ENCODE data around the gene NR1H2.
"Not testable (repeated sequence)": the region's sequence is repeated elsewhere in the genome, so short reads cannot be mapped to it uniquely, and the experiment has no call there.

NR1H2 gene

DNA sequence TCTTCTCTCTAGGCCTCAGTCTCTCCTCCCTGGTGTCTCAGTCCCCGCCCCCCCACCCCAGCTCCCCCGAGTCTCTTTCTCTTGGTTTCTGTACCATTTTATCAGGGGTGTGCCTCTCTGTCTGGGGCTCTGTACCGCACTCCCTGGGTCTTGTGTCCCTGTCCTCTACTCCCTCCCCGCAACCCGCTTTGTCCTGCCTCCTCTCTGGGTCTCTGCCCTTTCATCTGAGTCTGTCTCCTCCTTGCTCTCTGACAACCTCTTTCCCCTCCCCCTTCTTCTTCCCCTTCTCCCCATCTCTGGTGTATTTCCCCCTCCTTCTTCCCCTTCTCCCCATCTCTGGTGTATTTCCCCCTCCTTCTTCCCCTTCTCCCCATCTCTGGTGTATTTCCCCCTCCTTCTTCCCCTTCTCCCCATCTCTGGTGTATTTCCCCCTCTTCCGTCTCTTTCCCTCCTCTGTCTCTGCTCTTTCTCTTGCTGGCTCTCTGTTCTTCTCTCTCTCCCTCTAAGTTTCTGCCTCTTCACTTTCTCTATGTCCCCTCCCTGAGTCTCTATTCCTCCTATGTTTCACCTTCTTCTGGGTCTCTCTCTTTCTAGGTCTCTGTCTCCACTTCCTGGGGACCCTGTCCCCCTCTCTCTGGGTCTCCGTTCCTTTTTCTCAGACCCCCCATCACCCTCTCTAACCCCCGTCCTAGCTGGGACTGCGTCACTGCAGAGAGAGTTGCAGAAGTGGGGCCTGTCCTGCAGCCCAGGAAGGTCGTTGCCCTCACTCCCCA lies 44.9 kb upstream of the NR1H2 start:
- 30 to 32% methylated on average over 10 of the region's 10 CpGs for WGBS, 2 experiments
- H3K9me3 ChIP-seq (ENCODE audit: control insufficient read depth, low read length): no peaks in the 10 kb centered on the region
- H3K4me3 ChIP-seq (ENCODE audit: insufficient read depth, low read depth, low read length): peak overlapping the region; percentile 63
- no peak overlapping the region for H3K27ac ChIP-seq (ENCODE audit: insufficient read depth, low read depth, low read length, poor library complexity, severe bottlenecking)
- H3K4me1 ChIP-seq (ENCODE audit: control insufficient read depth, insufficient read depth, low read length): no peaks in the 10 kb centered on the region
- no peaks in the 10 kb centered on the region for H3K36me3 ChIP-seq (ENCODE audit: control insufficient read depth, insufficient read depth, low read length)
- H3K27me3 ChIP-seq (ENCODE audit: control insufficient read depth, insufficient read depth, low read length, poor library complexity, severe bottlenecking): peaks cover 33% of the 10 kb centered on the region

GRCh38 chr19:50331994-50332243 lies 44.3 kb upstream of the NR1H2 start:
- peak overlapping the region; percentile 63 for H3K4me3 ChIP-seq (ENCODE audit: insufficient read depth, low read depth, low read length)
- WGBS, 2 experiments: 43 to 57% methylated on average over 1 to 2 of the region's 2 CpGs
- H3K4me1 ChIP-seq (ENCODE audit: control insufficient read depth, insufficient read depth, low read length): no peaks in the 10 kb centered on the region
- H3K36me3 ChIP-seq (ENCODE audit: control insufficient read depth, insufficient read depth, low read length): no peaks in the 10 kb centered on the region
- H3K9me3 ChIP-seq (ENCODE audit: control insufficient read depth, low read length): no peaks in the 10 kb centered on the region
- H3K27ac ChIP-seq (ENCODE audit: insufficient read depth, low read depth, low read length, poor library complexity, severe bottlenecking): peak overlapping the region; percentile 93
- peaks cover 28% of the 10 kb centered on the region for H3K27me3 ChIP-seq (ENCODE audit: control insufficient read depth, insufficient read depth, low read length, poor library complexity, severe bottlenecking)

GRCh38 chr19:50332244-50333038 lies 43.8 kb upstream of the NR1H2 start:
- H3K9me3 ChIP-seq (ENCODE audit: control insufficient read depth, low read length): no peaks in the 10 kb centered on the region

DNA sequence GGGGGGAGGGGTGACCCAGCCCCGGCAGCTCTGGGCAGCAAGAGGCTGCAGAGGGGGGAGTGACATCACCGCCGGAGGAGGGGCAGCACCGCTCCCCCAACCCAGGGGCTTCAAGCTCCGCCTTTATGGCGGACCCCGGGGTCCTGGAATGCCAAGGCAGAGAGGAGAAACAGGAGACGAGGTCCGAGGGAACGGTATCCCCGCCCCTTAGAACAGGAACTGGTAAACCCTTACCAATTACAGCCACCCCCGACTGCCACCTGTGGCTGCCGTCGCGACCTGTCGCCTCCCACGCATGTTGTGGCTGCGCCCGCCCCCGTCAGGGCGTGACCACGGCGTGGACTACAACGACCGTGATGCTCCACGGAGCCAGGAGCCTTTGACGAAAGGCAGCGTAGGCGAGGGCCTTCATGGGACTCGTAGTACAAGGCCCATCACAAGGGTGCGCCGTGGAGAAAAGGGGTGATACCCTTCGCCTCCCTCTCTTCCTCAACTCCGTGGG lies 43.0 kb upstream of the NR1H2 start:
- Histone ChIP-seq H3K36me3 (ENCODE audit: control insufficient read depth, insufficient read depth, low read length) (no peaks in the 10 kb centered on the region), H3K27ac (ENCODE audit: insufficient read depth, low read depth, low read length, poor library complexity, severe bottlenecking) (peak overlapping the region; percentile 93), H3K9me3 (ENCODE audit: control insufficient read depth, low read length) (no peaks in the 10 kb centered on the region), H3K4me1 (ENCODE audit: control insufficient read depth, insufficient read depth, low read length) (no peaks in the 10 kb centered on the region), H3K27me3 (ENCODE audit: control insufficient read depth, insufficient read depth, low read length, poor library complexity, severe bottlenecking) (peaks cover 15% of the 10 kb centered on the region), H3K4me3 (ENCODE audit: insufficient read depth, low read depth, low read length) (peak overlapping the region; percentile 63)
- 37 to 38% methylated on average over 34 of the region's 34 CpGs for WGBS, 2 experiments

More at GRCh38 chr19:50332244-50333038, 43.8 kb upstream of the NR1H2 start:
- Histone ChIP-seq H3K36me3 (ENCODE audit: control insufficient read depth, insufficient read depth, low read length) (no peaks in the 10 kb centered on the region), H3K27me3 (ENCODE audit: control insufficient read depth, insufficient read depth, low read length, poor library complexity, severe bottlenecking) (peaks cover 23% of the 10 kb centered on the region), H3K27ac (ENCODE audit: insufficient read depth, low read depth, low read length, poor library complexity, severe bottlenecking) (peak overlapping the region; percentile 93), H3K4me3 (ENCODE audit: insufficient read depth, low read depth, low read length) (peak overlapping the region; percentile 63), H3K4me1 (ENCODE audit: control insufficient read depth, insufficient read depth, low read length) (no peaks in the 10 kb centered on the region)
- 34 to 40% methylated on average over 19 to 20 of the region's 20 CpGs for WGBS, 2 experiments

GRCh38 chr19:50333737-50334617 lies 42.3 kb upstream of the NR1H2 start:
- no peaks in the 10 kb centered on the region for H3K36me3 ChIP-seq (ENCODE audit: control insufficient read depth, insufficient read depth, low read length)
- no peaks in the 10 kb centered on the region for H3K4me1 ChIP-seq (ENCODE audit: control insufficient read depth, insufficient read depth, low read length)
- peaks cover 11% of the 10 kb centered on the region for H3K27me3 ChIP-seq (ENCODE audit: control insufficient read depth, insufficient read depth, low read length, poor library complexity, severe bottlenecking)
- H3K4me3 ChIP-seq (ENCODE audit: insufficient read depth, low read depth, low read length): peak overlapping the region; percentile 63
- H3K9me3 ChIP-seq (ENCODE audit: control insufficient read depth, low read length): no peaks in the 10 kb centered on the region
- 45 to 48% methylated on average over 54 of the region's 54 CpGs for WGBS, 2 experiments
- peak overlapping the region; percentile 93 for H3K27ac ChIP-seq (ENCODE audit: insufficient read depth, low read depth, low read length, poor library complexity, severe bottlenecking)

- Histone ChIP-seq H3K4me1 (ENCODE audit: control insufficient read depth, insufficient read depth, low read length) (no peaks in the 10 kb centered on the region), H3K9me3 (ENCODE audit: control insufficient read depth, low read length) (no peaks in the 10 kb centered on the region), H3K27ac (ENCODE audit: insufficient read depth, low read depth, low read length, poor library complexity, severe bottlenecking) (no peak overlapping the region), H3K36me3 (ENCODE audit: control insufficient read depth, insufficient read depth, low read length) (no peaks in the 10 kb centered on the region), H3K27me3 (ENCODE audit: control insufficient read depth, insufficient read depth, low read length, poor library complexity, severe bottlenecking) (peaks cover 8% of the 10 kb centered on the region), H3K4me3 (ENCODE audit: insufficient read depth, low read depth, low read length) (no peak overlapping the region)
- WGBS, 2 experiments: 88 to 90% methylated on average over 12 of the region's 12 CpGs
These were observed 41.4 kb upstream of the NR1H2 start for GRCh38 chr19:50334741-50335421.

- H3K4me1 ChIP-seq (ENCODE audit: control insufficient read depth, insufficient read depth, low read length); H3K36me3 ChIP-seq (ENCODE audit: control insufficient read depth, insufficient read depth, low read length); H3K27me3 ChIP-seq (ENCODE audit: control insufficient read depth, insufficient read depth, low read length, poor library complexity, severe bottlenecking); H3K4me3 ChIP-seq (ENCODE audit: insufficient read depth, low read depth, low read length); H3K9me3 ChIP-seq (ENCODE audit: control insufficient read depth, low read length); H3K27ac ChIP-seq (ENCODE audit: insufficient read depth, low read depth, low read length, poor library complexity, severe bottlenecking): not testable (repeated sequence)
- WGBS, 2 experiments: 77 to 81% methylated on average over 5 of the region's 6 CpGs
These were observed 39.2 kb upstream of the NR1H2 start for GRCh38 chr19:50337031-50337430.

DNA sequence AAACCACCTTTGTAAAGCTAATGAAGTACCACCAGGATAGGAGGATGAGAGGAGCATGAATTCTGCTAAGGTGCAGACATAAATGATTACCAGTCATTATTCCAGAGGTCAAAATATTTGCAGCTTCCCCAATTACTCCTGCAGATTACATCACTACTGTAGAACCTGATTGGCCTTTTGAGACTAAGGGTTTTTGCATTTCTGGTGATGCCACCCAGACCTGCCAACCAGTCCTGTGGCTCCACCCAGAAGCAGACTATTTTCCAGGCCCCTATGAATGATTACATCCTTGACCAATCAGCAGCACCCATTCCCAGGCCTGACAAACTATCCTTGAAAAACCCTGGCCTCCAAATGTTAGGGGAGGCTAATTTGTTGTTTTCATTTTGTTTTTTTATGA lies 35.9 kb upstream of the NR1H2 start:
- Histone ChIP-seq H3K4me3 (ENCODE audit: insufficient read depth, low read depth, low read length) (no peak overlapping the region), H3K27me3 (ENCODE audit: control insufficient read depth, insufficient read depth, low read length, poor library complexity, severe bottlenecking) (no peaks in the 10 kb centered on the region), H3K27ac (ENCODE audit: insufficient read depth, low read depth, low read length, poor library complexity, severe bottlenecking) (no peak overlapping the region), H3K36me3 (ENCODE audit: control insufficient read depth, insufficient read depth, low read length) (no peaks in the 10 kb centered on the region), H3K9me3 (ENCODE audit: control insufficient read depth, low read length) (no peaks in the 10 kb centered on the region), H3K4me1 (ENCODE audit: control insufficient read depth, insufficient read depth, low read length) (no peaks in the 10 kb centered on the region)

DNA sequence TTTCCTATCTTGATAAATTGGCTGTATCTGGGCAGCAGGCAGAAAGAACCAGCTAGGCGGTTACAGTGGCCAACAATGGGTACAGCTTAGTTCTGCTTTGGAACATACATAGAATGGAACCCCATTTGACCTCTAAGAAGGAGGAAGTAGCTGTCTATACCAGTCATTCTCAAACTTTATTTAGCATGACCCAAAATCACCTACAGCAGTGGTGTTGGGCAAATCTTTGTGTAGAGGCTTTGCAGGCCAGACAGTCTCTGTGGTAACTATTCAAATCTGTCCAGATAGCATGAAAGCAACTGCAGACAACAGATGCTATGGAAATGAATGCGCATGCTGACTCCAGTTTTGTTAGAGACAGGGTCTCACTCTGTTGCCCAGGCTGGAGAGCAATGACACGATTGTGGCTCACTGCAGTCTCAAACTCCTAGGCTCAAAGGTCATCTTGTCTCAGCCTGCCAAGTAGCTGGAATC lies 35.1 kb upstream of the NR1H2 start:
- Histone ChIP-seq H3K9me3 (ENCODE audit: control insufficient read depth, low read length) (no peaks in the 10 kb centered on the region), H3K4me1 (ENCODE audit: control insufficient read depth, insufficient read depth, low read length) (no peaks in the 10 kb centered on the region), H3K4me3 (ENCODE audit: insufficient read depth, low read depth, low read length) (no peak overlapping the region), H3K36me3 (ENCODE audit: control insufficient read depth, insufficient read depth, low read length) (no peaks in the 10 kb centered on the region), H3K27ac (ENCODE audit: insufficient read depth, low read depth, low read length, poor library complexity, severe bottlenecking) (no peak overlapping the region), H3K27me3 (ENCODE audit: control insufficient read depth, insufficient read depth, low read length, poor library complexity, severe bottlenecking) (no peaks in the 10 kb centered on the region)
- WGBS, 2 experiments: 88 to 89% methylated on average over 3 of the region's 3 CpGs
